Mononuclear cell (primary cell): Measurements from ENCODE around the gene PREB. TPM values are rescaled to one million over a fixed set of nuclear protein-coding genes. Genes with fewer than 3 reads are reported as not detected.
A peak's percentile ranks its signal among the peaks of the same experiment; 100 is the strongest.

Experiments used
- H3K27me3 ChIP-seq: 2 replicates; pipeline ENCODE4 v1.6.0; 2011; ENCODE audit warnings: low read length, control low read depth; ENCODE audit not compliant: insufficient read depth
- H3K4me1 ChIP-seq: 2 replicates; pipeline ENCODE4 v1.5.1; 2011; ENCODE audit warnings: mild to moderate bottlenecking, low read length, control low read depth; ENCODE audit not compliant: insufficient read depth
- H3K4me3 ChIP-seq: 2 replicates; pipeline ENCODE4 v1.5.1; 2011; ENCODE audit warnings: mild to moderate bottlenecking, low read length, moderate library complexity
- H3K9me3 ChIP-seq: 2 replicates; pipeline ENCODE4 v1.5.1; 2011; ENCODE audit warnings: low read depth, mild to moderate bottlenecking, control low read depth, low read length
- total RNA-seq: library from RNA; depleted of rRNA; stranded (reverse); fragments of >200 nt; gene quantifications from one replicate; pipeline ENCODE4 v1.2.3, GENCODE V29; 2012

The PREB gene
- total RNA-seq, 1 donor: 11.0 TPM

DNA sequence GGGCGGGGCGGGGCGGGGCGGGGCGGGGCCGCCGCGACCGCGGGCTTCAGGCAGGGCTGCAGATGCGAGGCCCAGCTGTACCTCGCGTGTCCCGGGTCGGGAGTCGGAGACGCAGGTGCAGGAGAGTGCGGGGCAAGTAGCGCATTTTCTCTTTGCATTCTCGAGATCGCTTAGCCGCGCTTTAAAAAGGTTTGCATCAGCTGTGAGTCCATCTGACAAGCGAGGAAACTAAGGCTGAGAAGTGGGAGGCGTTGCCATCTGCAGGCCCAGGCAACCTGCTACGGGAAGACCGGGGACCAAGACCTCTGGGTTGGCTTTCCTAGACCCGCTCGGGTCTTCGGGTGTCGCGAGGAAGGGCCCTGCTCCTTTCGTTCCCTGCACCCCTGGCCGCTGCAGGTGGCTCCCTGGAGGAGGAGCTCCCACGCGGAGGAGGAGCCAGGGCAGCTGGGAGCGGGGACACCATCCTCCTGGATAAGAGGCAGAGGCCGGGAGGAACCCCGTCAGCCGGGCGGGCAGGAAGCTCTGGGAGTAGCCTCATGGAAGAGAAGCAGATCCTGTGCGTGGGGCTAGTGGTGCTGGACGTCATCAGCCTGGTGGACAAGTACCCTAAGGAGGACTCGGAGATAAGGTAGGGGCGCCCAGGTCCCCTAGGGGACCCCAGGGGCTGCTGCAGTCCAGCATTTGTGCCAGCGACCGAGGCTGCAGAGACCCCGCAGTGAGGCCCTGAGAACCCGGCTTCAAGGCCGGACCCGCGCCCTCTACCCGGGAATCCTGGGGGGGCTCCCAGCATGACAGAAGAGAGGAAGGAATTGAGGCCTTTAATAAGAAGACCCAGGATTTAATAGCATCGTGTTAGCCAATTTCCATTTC is 47.5 kb downstream of the PREB start, which contains the start of gene KHK:
TSS of gene KHK (plus strand) at position 49 of the 870 bp plus-strand sequence. CDS start at position 537, 488 bp downstream.
- Histone ChIP-seq H3K4me1 (peaks cover 28% of the 10 kb centered on the region), H3K4me3 (peak within 1 kb of the TSS; percentile 58), H3K9me3 (no peaks in the 10 kb centered on the region), H3K27me3 (no peaks in the 10 kb centered on the region)

DNA sequence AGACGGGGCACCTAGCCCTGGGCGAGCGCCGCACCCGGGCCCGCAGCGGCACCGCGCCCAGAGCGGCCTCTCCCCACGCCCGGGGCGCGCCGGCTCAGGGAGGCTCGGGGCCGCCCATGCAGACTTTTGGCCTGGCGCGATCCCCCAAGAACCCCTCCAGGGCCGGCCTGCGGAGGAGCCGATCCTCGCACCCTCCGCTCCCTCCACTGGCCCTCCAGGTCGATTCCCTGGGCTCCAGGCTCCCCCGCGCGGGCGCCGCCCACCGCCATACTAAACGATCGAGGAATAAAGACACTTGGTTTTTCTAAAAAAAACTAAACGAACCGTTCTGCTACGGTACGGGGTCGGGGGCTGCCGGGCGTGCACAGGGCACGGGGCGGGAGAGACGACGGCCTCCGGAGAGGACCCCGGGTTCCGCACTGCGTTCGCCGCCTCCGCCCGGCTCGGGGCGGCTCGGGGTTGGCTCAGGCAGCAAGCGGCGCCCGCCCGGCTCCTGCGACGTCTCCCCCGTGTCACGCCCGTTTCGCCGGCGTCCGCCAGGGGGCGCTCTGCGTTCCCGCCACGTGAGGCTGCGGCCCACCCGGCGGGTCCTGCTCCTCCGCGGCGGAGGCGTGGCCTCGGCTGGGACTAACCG is 48.2 kb downstream of the PREB start:
- Histone ChIP-seq H3K9me3 (no peaks in the 10 kb centered on the region), H3K4me1 (peaks cover 36% of the 10 kb centered on the region), H3K27me3 (no peaks in the 10 kb centered on the region), H3K4me3 (peak overlapping the region; percentile 58)

DNA sequence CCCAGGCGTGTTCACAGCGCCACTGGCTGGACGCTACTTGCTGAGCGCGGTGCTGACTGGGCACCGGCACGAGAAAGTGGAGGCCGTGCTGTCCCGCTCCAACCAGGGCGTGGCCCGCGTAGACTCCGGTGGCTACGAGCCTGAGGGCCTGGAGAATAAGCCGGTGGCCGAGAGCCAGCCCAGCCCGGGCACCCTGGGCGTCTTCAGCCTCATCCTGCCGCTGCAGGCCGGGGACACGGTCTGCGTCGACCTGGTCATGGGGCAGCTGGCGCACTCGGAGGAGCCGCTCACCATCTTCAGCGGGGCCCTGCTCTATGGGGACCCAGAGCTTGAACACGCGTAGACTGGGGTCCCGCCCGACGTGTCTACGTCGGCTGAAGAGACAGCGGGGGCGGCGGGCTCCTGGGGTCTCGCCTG is 48.8 kb downstream of the PREB start:
- H3K4me3 ChIP-seq: peak overlapping the region; percentile 58
- peaks cover 41% of the 10 kb centered on the region for H3K4me1 ChIP-seq
- no peaks in the 10 kb centered on the region for H3K27me3 ChIP-seq
- H3K9me3 ChIP-seq: no peaks in the 10 kb centered on the region

DNA sequence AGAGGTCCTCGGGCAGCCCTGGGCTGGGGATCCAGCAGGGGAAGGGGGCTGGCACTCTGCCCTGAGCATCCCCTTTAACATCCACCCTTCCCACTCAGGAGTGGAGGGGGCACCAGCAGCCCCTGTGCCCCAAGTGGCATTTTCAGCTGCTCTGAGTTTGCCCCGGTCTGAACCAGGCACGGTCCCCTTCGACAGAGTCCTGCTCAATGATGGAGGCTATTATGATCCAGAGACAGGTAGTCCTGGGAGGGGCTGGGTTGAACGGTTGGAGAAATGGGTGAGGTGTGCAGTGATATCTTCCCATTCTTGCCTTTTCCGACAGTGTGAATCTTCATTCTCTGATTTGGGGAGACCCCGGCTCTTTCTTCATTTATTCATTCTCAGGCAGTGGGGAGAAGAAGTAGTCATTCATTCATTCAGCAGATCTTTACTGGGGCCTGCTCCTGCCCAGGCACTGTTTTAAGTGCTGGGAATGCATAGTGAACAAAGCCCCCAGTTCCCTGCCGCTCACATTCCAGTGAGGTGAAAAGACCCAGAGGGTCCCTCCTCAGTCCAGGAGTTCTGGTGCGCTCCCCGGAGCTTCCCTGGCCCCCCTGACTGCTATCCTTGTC is 49.3 kb downstream of the PREB start:
- Histone ChIP-seq H3K27me3 (no peaks in the 10 kb centered on the region), H3K9me3 (no peaks in the 10 kb centered on the region), H3K4me3 (peak overlapping the region; percentile 58), H3K4me1 (peaks cover 43% of the 10 kb centered on the region)

DNA sequence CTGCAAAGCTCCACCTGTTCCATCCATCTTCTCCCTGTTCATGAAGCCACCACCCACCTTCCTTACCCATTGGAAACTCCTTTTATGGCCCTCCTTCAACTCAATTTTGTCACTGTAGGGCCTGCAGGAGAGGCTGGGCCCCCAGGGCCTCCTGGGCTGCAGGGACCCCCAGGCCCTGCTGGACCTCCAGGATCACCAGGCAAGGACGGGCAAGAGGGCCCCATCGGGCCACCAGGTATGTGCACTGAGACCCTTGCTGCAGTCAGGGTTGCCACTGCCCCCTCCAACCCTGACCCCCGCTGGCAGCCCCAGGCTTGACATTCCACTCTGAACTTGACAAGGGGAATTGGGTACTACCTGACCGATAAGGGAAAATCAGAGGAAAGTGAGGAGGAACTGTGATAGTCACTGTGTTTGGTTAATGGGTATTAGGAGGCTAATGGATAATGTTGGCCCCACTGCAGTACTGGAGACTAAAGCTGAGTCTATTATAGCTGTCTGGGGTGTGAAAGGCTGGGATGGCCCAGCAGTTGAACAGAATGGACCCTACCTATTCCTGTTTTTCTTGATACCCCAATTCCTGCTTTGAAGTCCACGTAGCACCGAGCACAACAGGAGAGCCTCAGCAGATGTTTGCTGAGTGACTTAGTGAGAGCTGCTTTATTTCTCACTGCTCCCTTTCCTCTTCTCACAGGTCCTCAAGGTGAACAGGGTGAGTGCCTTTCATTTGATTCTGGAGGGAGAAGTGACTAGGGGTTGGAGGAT is 50.0 kb downstream of the PREB start:
- Histone ChIP-seq H3K4me1 (peaks cover 44% of the 10 kb centered on the region), H3K9me3 (no peaks in the 10 kb centered on the region), H3K27me3 (no peaks in the 10 kb centered on the region), H3K4me3 (no peak overlapping the region)

DNA sequence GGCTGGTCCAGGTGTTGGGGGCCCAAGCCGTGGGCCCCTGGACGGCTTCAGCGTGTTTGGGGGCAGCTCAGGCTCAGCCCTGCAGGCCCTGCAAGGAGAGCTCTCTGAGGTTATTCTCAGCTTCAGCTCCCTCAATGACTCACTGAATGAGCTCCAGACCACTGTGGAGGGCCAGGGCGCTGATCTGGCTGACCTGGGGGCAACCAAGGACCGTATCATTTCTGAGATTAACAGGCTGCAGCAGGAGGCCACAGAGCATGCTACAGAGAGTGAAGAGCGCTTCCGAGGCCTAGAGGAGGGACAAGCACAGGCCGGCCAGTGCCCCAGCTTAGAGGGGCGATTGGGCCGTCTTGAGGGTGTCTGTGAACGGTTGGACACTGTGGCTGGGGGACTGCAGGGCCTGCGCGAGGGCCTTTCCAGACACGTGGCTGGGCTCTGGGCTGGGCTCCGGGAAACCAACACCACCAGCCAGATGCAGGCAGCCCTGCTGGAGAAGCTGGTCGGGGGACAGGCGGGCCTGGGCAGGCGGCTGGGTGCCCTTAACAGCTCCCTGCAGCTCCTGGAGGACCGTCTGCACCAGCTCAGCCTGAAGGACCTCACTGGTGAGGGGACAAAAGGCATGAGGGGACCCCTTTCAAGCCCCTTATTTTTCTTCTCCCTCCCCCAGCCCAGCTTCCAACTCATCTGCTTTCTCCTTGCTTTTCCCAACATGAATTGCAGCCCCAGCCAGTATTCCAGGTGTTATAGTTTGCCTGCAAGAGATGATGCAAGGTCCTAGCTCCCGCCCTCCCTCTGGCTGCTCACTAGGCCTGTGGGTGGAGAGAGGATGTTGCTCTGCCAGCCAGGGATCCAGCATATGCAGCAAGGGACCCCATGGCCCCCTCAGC is 50.8 kb downstream of the PREB start:
- no peak overlapping the region for H3K4me3 ChIP-seq
- H3K4me1 ChIP-seq: peaks cover 50% of the 10 kb centered on the region
- H3K27me3 ChIP-seq: no peaks in the 10 kb centered on the region
- H3K9me3 ChIP-seq: no peaks in the 10 kb centered on the region

DNA sequence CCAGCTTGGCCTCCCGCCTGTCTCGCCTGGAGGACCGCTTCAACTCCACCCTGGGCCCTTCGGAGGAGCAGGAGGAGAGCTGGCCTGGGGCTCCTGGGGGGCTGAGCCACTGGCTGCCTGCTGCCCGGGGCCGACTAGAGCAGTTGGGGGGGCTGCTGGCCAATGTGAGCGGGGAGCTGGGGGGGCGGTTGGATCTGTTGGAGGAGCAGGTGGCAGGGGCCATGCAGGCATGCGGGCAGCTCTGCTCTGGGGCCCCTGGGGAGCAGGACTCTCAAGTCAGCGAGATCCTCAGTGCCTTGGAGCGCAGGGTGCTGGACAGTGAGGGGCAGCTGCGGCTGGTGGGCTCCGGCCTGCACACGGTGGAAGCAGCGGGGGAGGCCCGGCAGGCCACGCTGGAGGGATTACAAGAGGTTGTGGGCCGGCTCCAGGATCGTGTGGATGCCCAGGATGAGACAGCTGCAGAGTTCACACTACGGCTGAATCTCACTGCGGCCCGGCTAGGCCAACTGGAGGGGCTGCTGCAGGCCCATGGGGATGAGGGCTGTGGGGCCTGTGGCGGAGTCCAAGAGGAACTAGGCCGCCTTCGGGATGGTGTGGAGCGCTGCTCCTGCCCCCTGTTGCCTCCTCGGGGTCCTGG is 51.5 kb downstream of the PREB start:
- peaks cover 50% of the 10 kb centered on the region for H3K4me1 ChIP-seq
- H3K4me3 ChIP-seq: no peak overlapping the region
- no peaks in the 10 kb centered on the region for H3K9me3 ChIP-seq
- no peaks in the 10 kb centered on the region for H3K27me3 ChIP-seq

DNA sequence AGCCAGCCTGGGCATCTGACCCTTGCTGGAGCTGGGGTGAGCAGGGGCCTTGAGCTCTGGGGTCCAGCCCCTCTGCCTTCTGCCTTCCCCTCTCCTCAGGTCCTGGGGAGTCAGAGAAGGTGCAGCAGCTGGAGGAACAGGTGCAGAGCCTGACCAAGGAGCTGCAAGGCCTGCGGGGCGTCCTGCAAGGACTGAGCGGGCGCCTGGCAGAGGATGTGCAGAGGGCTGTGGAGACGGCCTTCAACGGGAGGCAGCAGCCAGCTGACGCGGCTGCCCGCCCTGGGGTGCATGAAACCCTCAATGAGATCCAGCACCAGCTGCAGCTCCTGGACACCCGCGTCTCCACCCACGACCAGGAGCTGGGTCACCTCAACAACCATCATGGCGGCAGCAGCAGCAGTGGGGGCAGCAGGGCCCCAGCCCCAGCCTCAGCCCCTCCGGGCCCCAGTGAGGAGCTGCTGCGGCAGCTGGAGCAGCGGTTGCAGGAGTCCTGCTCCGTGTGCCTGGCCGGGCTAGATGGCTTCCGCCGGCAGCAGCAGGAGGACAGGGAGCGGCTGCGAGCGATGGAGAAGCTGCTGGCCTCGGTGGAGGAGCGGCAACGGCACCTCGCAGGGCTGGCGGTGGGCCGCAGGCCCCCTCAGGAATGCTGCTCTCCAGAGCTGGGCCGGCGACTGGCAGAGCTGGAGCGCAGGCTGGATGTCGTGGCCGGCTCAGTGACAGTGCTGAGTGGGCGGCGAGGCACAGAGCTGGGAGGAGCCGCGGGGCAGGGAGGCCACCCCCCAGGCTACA is 52.3 kb downstream of the PREB start:
- H3K4me1 ChIP-seq: peaks cover 45% of the 10 kb centered on the region
- no peaks in the 10 kb centered on the region for H3K9me3 ChIP-seq
- no peak overlapping the region for H3K4me3 ChIP-seq
- no peaks in the 10 kb centered on the region for H3K27me3 ChIP-seq

Other genes starting within 250 kb of the PREB start
- 0.42 TPM for gene MAPRE3, start 164.0 kb downstream of the PREB start, total RNA-seq
- 10.7 TPM for gene TMEM214, start 101.7 kb downstream of the PREB start, total RNA-seq
- gene AGBL5, start 83.0 kb downstream of the PREB start, total RNA-seq: 8.9 TPM
- gene OST4, start 63.0 kb downstream of the PREB start, total RNA-seq: 222 TPM
- gene EMILIN1, start 56.0 kb downstream of the PREB start, total RNA-seq: 0.63 TPM
- 0.52 TPM for gene KHK, start 47.9 kb downstream of the PREB start, total RNA-seq
- gene CGREF1, start 15.5 kb downstream of the PREB start, total RNA-seq: 0.10 TPM
- 0.10 TPM for gene ABHD1, start 10.8 kb downstream of the PREB start, total RNA-seq
- gene PRR30, start 4.8 kb upstream of the PREB start, total RNA-seq: not detected
- gene TCF23, start 14.4 kb upstream of the PREB start, total RNA-seq: not detected
- 96.4 TPM for gene ATRAID, start 77.4 kb upstream of the PREB start, total RNA-seq
- gene SLC5A6, start 77.6 kb upstream of the PREB start, total RNA-seq: 48.4 TPM
- gene CAD, start 82.7 kb upstream of the PREB start, total RNA-seq: 5.7 TPM
- not detected for gene SLC30A3, start 128.4 kb upstream of the PREB start, total RNA-seq
- not detected for gene DNAJC5G, start 140.8 kb upstream of the PREB start, total RNA-seq
- not detected for gene TRIM54, start 147.8 kb upstream of the PREB start, total RNA-seq
- gene UCN, start 173.8 kb upstream of the PREB start, total RNA-seq: not detected
- 30.5 TPM for gene MPV17, start 188.5 kb upstream of the PREB start, total RNA-seq
- gene GTF3C2, start 222.1 kb upstream of the PREB start, total RNA-seq: 45.0 TPM
- gene EIF2B4, start 235.7 kb upstream of the PREB start, total RNA-seq: 8.8 TPM
- gene SNX17, start 236.0 kb upstream of the PREB start, total RNA-seq: 54.8 TPM
- 11.5 TPM for gene ZNF513, start 246.1 kb upstream of the PREB start, total RNA-seq